HepG2 (cell line): Measurements from ENCODE around the gene ZBTB20.

Experiments
- CEBPG ChIP-seq: IDR thresholded peaks from 2 replicates; pipeline ENCODE4 v1.6.1; 2016
- CTCF ChIP-seq: sonication (generic); formaldehyde crosslinking; IDR thresholded peaks from 2 replicates; pipeline ENCODE4 v1.5.0; 2020; ENCODE audit warnings: mild to moderate bottlenecking, missing genetic modification reagents, moderate library complexity
- ERF ChIP-seq: IDR thresholded peaks from 2 replicates; pipeline ENCODE4 v1.6.1; 2018; ENCODE audit warnings: missing biosample characterization, missing genetic modification reagents
- FOSL1 ChIP-seq: sonication (generic); formaldehyde crosslinking; IDR thresholded peaks from 2 replicates; pipeline ENCODE4 v1.9.0; 2021; ENCODE audit warnings: missing genetic modification reagents, borderline replicate concordance
- FOXM1 ChIP-seq: sonication (generic); formaldehyde crosslinking; IDR thresholded peaks from 2 replicates; pipeline ENCODE4 v1.5.0; 2020; ENCODE audit warnings: missing genetic modification reagents
- HCFC1 ChIP-seq: fragments of 150-350 bp; IDR thresholded peaks from 2 replicates; pipeline ENCODE4 v1.6.1; 2014; ENCODE audit warnings: low read depth, low read length
- MNT ChIP-seq: fragments of 450-650 bp; IDR thresholded peaks from 2 replicates; pipeline ENCODE4 v1.6.1; 2016
- NBN ChIP-seq: fragments of 450-650 bp; conservative IDR thresholded peaks from 2 replicates; pipeline ENCODE4 v1.6.1; 2017
- NFIC ChIP-seq: IDR thresholded peaks from 2 replicates; pipeline ENCODE4 v1.6.1; 2012; ENCODE audit warnings: mild to moderate bottlenecking, low read length, inconsistent platforms
- U2AF2 ChIP-seq: fragments of 200-400 bp; formaldehyde crosslinking; IDR thresholded peaks from 2 replicates; pipeline ENCODE4 v1.6.1; 2017; ENCODE audit warnings: low read depth, mild to moderate bottlenecking, low read length
- UBTF ChIP-seq: sonication (generic); formaldehyde crosslinking; IDR thresholded peaks from 2 replicates; pipeline ENCODE4 v1.4.0; 2020; ENCODE audit warnings: mild to moderate bottlenecking, missing genetic modification reagents
- YY1 ChIP-seq: IDR thresholded peaks from 2 replicates; pipeline ENCODE4 v1.6.1; 2011; ENCODE audit warnings: low read length, low read depth, moderate library complexity, mild to moderate bottlenecking; ENCODE audit not compliant: insufficient read depth, insufficient replicate concordance
- ZNF660 ChIP-seq: sonication (generic); formaldehyde crosslinking; IDR thresholded peaks from 2 replicates; pipeline ENCODE4 v1.5.1; 2020; ENCODE audit warnings: mild to moderate bottlenecking, low read depth, missing genetic modification reagents, borderline replicate concordance

GRCh38 chr3:115077501-115078250 is 69.4 kb downstream of the ZBTB20 start:
- no peak for TF ChIP-seq FOXM1 (CRISPR knock-in tag)
- TF ChIP-seq NBN: no peak
- TF ChIP-seq CTCF (CRISPR knock-in tag): no peak
- TF ChIP-seq FOSL1 (CRISPR knock-in tag): no peak
- TF ChIP-seq YY1: no peak
- TF ChIP-seq CEBPG (CRISPR knock-in tag): no peak
- no peak for TF ChIP-seq ZNF660
- TF ChIP-seq MNT: no peak
- no peak for TF ChIP-seq ERF (CRISPR knock-in tag)
- no peak for TF ChIP-seq U2AF2
- no peak for TF ChIP-seq HCFC1
- TF ChIP-seq NFIC: no peak
- no peak for TF ChIP-seq UBTF (CRISPR knock-in tag)
